ENCODE measurements around the gene DRG2.
A peak's percentile ranks its signal among the peaks of the same experiment; 100 is the strongest.

DRG2 gene

DNA sequence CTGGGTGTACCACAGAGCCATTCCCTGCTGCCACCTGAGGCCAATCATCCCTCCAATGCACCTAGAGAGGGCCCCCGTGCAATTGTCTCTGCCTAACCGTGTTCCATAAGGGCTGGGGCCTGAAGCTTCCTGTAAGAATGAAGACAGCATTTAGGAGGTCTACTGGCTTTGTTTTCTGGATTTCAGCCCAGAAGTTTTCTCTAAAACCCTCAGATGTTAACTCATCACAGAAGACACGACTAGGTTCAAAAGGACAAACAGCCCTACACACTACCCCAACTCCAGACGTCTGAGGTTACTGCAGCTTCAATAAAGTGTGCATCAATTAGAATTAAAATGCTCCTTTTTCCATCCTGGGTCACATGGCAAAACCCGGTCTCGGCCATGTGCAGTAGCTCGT, 10.8 kb upstream of the DRG2 start:
- peak; percentile 37 for DNase-seq

GRCh38 chr17:18079543-18079942, 8.2 kb upstream of the DRG2 start:
- no peak for DNase-seq

DNA sequence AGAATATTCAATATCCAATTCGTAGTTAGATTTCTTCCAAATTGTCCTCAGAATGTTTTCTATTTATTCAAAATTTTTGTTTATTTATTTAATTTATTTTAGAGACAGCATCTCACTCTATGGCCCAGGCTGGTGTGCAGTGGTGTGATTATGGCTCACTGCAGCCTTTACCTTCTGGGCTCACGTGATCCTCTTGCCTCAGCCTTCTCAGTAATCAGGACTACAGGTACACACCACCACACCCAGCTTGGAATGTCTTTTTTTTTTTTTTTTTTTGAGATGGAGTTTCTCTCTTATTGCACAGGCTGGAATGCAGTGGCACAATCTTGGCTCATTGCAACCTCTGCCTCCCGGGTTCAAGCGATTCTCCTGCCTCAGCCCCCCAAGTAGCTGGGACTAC, 3.5 kb upstream of the DRG2 start:
- no peak for DNase-seq

DNA sequence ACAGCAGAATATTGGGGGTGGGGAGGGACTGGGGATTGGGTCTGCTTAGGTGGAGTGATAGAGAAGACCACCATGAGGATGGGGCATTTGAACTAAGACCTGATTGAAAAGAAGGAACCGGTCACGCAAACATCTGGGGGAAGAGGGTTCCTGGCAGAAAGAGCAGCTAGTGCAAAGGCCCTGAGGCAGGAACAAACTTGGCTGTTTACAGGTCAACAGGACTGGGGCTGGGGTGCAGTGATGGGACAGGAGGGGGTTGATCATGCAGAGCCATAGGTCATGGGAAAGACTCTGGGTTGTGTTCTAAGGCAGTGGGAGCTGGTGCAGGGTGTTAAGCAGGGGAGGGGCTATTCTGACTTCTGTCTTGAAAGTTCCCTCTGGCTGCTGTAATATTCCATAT, 1.9 kb downstream of the DRG2 start:
- DNase-seq, result no peak

DNA sequence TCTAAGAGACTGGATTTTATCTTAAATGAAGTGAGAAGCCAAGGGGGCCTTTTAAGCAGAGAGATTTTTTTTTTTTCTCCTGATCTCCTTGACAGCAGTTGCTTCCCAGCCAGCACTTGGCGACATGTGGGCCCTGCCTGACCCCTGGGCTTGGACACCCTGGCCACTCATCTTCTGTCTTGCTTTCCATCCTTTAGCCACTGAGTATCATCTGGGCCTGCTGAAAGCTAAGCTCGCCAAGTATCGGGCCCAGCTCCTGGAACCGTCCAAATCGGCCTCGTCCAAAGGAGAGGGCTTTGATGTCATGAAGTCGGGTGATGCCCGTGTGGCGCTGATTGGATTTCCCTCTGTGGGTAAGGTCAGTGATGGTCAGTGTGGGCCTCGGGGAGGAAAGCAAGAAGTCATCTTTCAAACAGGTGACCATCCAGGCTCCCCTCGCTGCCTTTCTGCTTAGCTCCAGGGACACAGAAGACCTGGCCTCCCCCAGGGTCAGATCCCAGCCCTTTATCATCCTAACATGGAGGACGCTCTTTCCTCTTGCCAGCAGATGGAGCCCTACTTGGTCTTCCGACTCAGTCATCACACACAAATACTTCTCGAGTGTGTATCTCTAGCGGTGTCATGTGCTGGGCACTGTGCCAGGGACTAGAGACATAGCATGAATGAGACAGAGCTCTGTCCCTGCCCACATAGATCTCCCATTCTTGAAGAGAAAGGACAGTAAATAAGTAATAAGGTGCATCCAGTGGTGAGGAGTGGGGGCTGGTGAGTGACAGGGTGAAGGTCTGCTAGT, 6.1 kb downstream of the DRG2 start:
- DNase-seq, result peak; percentile 73

DNA sequence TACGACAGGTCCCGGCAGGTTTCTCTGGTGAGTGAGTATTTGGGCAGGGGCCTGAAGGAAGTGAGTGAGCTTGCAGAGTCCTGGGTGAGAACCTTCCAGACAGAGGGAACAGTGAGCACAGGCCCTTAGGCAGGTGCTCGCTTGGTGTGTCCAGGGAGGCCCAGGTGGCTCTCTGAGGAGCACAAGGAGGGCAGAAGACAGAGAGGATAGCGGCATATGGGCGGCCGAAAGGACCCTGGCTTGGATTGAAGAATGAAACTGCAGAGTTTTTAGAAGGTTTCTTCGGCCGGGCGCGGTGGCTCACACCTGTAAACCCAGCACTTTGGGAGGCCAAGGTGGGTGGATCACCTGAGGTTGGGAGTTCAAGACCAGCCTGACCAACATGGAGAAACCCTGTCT, 6.7 kb downstream of the DRG2 start:
- no peak for DNase-seq

GRCh38 chr17:18099516-18099915, 11.8 kb downstream of the DRG2 start:
- no peak for DNase-seq

DNA sequence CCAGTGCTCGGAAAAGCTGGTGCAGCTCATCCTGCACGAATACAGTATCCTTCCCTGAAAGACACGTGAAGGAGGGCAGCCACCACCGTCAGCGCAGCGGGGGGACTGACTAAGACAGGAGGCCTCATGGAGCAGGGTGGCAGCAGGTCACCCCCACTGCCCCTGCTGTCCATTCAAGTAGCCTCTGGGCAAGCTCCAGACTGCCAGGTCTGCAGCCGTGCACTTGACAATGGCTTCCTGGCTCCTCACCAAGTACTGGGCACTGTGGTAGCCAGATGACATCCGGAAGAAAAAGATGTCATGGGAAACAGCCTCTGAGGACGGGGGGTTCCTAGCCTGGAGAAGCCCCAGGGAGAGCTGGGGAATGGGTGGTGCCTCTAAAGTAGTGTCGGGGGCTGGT, 12.9 kb downstream of the DRG2 start:
- no peak for DNase-seq

DNA sequence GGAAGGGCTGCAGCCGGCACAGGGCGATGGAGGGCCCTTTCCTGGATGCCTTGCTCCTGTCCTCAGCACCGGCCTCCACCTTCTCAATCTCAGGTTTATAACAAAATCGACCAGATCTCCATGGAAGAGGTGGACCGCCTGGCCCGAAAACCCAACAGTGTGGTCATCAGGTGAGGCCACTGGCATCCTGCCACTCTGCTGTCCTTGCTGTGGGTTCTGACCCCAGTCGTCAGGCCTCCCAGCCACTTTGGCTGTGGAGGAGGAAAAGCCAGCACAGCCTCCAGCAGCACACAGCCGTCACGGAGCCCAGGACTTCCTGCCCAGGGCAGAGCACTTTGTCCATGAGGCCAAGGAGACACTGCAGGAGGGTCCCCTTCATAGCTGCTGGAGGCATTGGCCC, 14.1 kb downstream of the DRG2 start:
- no peak for DNase-seq

GRCh38 chr17:18102640-18103039, 14.9 kb downstream of the DRG2 start:
- DNase-seq, result no peak

DNA sequence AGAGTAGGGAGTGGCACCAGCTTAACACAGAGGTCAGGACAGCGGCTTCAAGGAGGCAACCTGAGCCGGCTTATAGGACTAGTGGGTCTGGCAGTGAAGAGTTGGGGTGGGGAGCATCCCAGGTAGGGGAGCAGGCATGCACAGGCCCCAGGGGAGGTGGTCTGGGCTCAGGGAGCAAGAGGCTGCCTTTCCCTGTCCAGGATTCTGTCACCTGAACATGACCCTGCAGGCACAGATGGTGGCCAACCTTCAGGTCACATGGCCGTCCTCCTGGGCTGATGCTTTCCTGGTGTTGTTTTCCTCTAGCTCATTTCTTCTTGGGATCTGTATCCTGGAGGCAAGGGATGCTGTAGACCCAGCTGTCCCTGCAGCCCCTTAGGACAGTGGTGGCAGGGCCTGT, 17.3 kb downstream of the DRG2 start:
- DNase-seq, result no peak

DNA sequence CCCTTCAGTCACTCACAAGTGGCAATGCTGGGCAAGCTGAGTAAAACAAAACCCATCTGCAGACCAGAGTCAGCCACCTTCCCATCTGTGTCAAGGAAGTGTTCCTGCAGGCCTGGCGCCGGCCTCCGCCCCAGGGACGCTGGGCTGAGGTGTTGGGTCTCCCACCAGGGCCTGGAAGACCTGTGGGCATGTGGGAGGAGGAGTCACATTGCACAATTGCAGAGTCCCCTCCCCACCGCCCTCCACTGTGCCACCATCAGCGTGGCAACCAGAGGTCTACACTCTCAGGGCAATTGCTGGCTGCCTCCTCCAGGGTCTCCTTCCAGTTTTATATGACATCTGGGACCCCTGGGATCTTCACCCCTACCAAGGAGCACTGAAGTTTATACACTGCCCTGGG, 17.8 kb downstream of the DRG2 start:
- DNase-seq, result no peak

DNA sequence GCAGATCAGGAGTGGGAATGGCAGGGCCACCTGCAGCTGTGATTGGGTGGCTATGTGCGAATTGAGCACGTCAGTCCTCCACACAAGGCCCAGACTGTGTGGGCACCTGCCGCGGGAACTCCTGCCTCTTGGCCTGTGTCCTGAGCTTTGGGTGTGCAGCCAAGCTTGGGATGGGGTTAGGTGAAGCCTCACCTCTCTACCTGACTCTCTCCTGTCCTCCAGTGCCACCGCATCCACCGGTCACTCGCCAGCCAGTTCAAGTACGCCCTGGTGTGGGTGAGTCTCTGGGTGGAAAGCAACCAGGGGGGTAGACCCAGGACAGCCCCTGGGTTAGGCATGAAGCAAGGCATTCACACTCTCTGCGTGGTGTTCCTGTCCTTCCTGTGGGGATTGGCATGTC, 18.5 kb downstream of the DRG2 start:
- DNase-seq, result no peak

- DNase-seq, result no peak
These were observed 19.5 kb downstream of the DRG2 start for GRCh38 chr17:18107061-18107790.

- DNase-seq, result no peak
These were observed 20.2 kb downstream of the DRG2 start for GRCh38 chr17:18107971-18108370.

DNA sequence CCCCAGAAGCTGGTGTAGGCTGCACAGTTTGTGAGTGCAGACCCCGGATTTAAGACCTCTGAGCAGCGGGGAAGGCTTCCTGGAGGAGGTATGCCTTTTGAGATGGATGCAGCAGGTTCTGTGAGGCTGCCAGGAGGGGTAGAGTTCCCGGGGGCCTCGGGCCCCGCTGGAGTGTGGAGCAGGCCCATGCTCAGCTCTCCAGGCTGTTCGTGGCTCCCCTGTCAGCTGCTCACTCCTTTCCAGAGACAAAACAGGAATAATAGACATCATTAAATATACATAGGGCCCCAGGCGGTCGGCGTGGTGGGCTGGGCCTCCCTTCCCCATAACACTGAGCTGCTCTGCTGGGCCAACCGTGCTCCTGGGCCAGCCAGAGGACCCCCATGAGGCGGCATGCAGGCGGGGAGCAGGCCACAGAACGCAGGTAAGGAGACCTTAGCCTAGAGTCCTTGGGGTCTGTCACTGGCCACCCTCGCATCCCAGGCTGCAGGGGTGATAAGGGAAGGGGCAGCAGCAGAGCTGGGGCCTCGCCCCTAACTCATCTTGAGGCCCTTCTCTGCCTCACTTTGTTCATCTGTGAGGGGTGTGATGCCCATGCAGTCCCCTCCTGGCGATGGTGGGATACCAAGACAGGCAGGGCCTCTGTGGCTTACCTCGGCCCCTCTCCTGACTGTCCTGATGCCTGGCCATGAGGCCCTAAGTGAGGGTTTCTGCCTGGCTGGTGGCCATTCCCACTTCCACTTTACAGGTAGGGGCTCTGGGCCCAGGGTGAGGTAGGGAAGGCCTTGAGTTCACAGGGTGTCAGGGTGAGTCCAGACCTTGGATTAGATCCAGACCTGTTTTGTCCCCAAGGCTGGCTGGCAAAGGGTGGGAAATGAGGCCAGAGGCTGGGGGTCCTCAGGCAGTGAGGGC, 20.9 kb downstream of the DRG2 start, which contains the start of gene MYO15A:
TSS of gene MYO15A (plus strand) at position 356 of the 912 bp plus-strand sequence. CDS start 10,045 bp downstream, outside the sequence.
- no peak for DNase-seq

DNA sequence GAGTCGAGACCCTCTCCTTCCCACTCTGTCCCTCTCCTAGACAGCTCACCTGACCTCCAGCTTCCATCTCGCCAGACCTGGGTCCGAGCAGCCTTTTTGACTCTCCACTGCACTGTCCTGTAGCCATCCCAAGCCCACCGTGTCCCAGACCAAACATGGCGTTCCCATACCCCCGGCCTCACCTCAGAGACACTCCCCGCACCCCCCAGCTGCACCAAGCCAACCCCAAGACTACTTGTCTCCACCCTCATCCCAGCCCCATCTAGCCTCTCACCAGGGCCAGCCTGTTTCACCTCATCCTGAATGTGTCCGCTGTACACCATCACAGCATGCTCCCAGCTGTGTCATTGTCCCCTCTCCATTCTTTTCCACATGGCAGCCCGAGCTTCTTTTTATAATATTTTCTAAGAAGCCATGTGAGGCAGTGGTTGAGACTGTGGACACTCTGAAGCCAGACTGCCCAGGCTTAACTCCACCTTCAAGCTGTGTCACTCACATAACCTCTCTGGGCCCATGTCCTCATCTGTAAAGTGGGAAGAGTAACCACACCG, 22.3 kb downstream of the DRG2 start:
- no peak for DNase-seq

DNA sequence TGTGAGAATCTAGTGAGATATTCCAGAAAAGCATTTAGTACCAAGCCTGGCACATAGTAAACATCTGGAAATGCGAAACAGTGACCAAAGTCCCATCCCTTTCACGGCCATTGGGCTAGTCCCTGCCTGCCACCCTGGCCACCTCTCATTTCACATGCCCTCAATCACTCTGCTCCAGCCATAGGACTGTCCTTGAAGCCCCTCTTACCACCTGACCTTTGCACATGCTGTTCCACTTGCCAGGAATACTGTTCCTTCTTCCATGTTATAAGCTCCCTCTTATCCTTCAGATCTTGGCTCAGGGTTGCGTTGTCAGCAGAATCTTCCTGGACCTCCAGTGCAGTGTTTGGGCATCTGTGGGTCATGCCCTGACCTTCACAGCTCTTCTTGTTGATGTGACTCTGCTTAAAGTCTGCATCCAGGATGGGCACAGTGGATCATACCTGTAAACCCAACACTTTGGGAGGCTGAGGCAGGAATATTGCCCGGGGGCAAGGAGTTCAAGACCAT, 22.9 kb downstream of the DRG2 start:
- no peak for DNase-seq

DNA sequence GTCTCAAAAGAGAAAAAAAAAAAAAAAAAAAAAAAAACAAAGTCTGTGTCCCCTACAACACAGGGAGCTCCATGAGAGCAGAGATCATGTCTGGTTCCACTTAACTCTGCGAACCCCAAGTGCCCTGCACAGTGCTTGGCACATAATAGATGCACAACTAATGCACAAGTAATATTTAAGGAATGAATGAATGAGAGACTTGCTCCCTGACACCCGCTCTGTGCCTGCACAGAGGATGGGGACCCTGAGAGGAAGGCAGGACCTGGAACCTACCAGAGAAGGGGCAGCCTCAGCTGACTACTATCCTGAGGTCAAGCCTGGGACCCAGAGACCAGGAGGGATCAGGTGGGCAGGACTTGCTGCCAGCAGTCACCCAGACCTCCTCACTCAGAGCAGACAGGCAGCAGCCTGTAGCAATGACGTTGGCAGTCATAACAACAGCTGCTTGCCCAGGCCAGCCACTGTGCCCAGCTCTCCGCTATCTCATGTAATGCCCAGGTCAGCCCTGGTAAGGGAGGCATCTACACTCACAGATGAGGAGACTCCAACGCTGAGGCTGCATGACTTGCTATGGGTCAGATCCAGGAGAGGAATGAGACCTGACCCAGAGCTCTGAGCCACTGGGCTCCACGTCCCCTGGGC, 23.7 kb downstream of the DRG2 start:
- no peak for DNase-seq

- no peak for DNase-seq
These were observed 27.8 kb downstream of the DRG2 start for GRCh38 chr17:18115517-18115916.

- DNase-seq, result no peak
These were observed 28.3 kb downstream of the DRG2 start for GRCh38 chr17:18116078-18116477.

GRCh38 chr17:18117533-18117932, 29.8 kb downstream of the DRG2 start:
- no peak for DNase-seq
